HG02884 (cell line): ENCODE data around the gene SCYGR5.
"Not testable (repeated sequence)": the region's sequence is repeated elsewhere in the genome, so short reads cannot be mapped to it uniquely, and the experiment has no call there.

Experiments used
- ATAC-seq: cut with Tn5 transposase; IDR thresholded peaks from one replicate; pipeline ENCODE4 v1.9.1; 2021; ENCODE audit warnings: mild to moderate bottlenecking, moderate library complexity; ENCODE audit not compliant: unreplicated experiment

SCYGR5 gene

GRCh38 chr2:227666631-227667170 lies at the start of gene SCYGR5:
Gene SCYGR5 (plus strand): TSS chr2:227666804. CDS start chr2:227666804, 0 bp downstream.
- not testable (repeated sequence) for ATAC-seq

GRCh38 chr2:227617316-227618230 lies 49.0 kb upstream of the SCYGR5 start, which contains the start of gene SCYGR4:
Gene SCYGR4 (plus strand): TSS chr2:227617498. CDS start chr2:227617498, 0 bp downstream.
- no peak for ATAC-seq

- no peak for ATAC-seq
Measured at GRCh38 chr2:227623226-227623625, 43.4 kb upstream of the SCYGR5 start.

GRCh38 chr2:227625420-227625819 lies 41.2 kb upstream of the SCYGR5 start:
- no peak for ATAC-seq

GRCh38 chr2:227626580-227627151 lies 39.9 kb upstream of the SCYGR5 start:
- ATAC-seq, result no peak

GRCh38 chr2:227627769-227628168 lies 38.8 kb upstream of the SCYGR5 start:
- ATAC-seq, result peak; percentile 100

GRCh38 chr2:227629435-227629834 lies 37.2 kb upstream of the SCYGR5 start:
- no peak for ATAC-seq

- no peak for ATAC-seq
Measured at GRCh38 chr2:227630322-227630721, 36.3 kb upstream of the SCYGR5 start.

- no peak for ATAC-seq
Measured at GRCh38 chr2:227632827-227633226, 33.8 kb upstream of the SCYGR5 start.

- ATAC-seq, result no peak
Measured at GRCh38 chr2:227634201-227634600, 32.4 kb upstream of the SCYGR5 start.

GRCh38 chr2:227642656-227643055 lies 23.9 kb upstream of the SCYGR5 start:
- no peak for ATAC-seq

- no peak for ATAC-seq
Measured at GRCh38 chr2:227643990-227644551, 22.5 kb upstream of the SCYGR5 start.

GRCh38 chr2:227653419-227653818 lies 13.2 kb upstream of the SCYGR5 start:
- ATAC-seq, result no peak

GRCh38 chr2:227654426-227654825 lies 12.2 kb upstream of the SCYGR5 start:
- no peak for ATAC-seq

- no peak for ATAC-seq
Measured at GRCh38 chr2:227655454-227655853, 11.2 kb upstream of the SCYGR5 start.

GRCh38 chr2:227657199-227657845 lies 9.3 kb upstream of the SCYGR5 start:
- ATAC-seq, result no peak

- ATAC-seq, result no peak
Measured at GRCh38 chr2:227661025-227661649, 5.5 kb upstream of the SCYGR5 start.

- ATAC-seq, result no peak
Measured at GRCh38 chr2:227661827-227662226, 4.8 kb upstream of the SCYGR5 start.

- no peak for ATAC-seq
Measured at GRCh38 chr2:227665189-227665940, 1.2 kb upstream of the SCYGR5 start.
